ENCODE results near the gene FKBP1B.
"Not testable (repeated sequence)": the region's sequence is repeated elsewhere in the genome, so short reads cannot be mapped to it uniquely, and the experiment has no call there.

Gene FKBP1B

DNA sequence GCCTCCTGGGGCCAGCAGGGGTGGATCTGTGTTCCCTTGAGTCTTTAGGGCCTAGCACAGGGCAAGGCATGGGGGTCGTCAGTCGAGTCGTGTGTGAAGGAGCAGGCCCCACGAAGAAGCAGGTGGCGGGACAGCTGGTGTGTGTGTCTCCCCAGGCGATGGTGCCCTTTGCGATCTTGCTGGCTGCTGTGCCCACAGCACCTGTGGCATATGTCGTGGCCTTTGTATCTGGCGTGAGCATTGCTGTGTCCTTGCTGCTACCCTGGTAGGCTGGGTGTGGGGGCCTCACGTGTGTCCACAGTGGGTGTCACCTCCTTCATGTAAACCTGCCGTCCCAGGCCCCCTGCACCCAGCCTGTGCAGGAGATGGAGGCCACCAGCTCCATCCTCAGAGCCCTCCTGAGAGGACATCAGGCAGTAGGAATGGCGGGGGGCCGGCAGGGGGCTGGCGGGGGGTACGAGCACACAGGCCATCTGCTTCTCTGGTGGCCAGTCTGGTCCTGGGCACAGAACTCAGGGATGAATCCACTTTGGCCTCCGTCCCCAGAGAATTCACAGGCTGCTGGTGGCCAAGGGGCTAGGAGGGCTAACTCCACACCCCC lies 26.5 kb upstream of the FKBP1B start:
- DNase-seq: no peak

DNA sequence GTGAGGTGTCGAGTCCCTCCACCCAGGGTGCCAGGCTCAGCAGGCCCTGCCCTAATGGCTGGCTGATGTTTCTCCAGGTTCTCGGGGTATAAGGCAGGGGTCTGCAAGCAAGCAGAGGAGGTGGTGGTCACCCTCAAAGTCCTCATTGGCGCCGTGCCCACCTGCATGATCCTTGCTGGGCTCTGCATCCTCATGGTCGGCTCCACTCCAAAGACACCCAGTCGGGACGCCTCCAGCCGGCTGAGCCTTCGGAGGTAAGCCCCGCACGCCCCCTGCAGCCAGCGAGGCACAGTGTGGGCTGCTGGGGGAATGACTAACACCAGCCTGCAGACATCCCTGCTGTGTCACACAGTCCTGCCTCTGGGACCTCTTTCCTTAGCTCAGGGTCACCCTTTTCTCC lies 25.5 kb upstream of the FKBP1B start:
- no peak for DNase-seq

DNA sequence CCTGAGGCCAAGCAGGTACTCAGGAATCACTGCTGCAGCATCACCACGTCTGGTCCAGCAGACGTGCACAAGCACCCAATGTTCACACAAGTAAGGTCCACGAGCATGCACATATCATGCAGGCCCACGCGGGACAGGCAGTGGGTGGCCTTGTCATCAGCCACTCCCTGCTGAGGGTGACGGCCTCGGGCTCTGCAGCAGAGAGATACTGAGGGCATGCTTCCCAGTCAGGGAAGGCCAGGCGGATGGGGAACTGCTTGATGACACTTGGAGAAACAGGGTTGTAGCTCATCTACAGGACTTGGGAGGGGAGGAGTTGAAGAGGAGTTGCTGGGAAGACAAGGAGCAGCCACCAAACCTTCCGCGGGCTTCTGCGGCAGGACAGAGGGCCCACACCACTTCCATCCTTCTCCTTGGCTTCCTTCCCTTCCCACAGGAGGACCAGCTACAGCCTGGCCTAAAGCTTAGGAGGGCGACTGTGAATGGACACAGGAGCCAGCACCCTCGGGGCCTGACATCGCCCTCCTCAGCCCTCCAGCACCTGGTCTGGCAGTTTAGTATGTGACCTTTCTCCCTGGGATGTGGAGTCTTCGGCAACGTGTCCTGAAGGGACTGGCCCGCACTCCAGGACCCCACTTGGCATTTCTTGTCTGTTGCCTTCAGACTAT lies 24.4 kb upstream of the FKBP1B start:
- no peak for DNase-seq

DNA sequence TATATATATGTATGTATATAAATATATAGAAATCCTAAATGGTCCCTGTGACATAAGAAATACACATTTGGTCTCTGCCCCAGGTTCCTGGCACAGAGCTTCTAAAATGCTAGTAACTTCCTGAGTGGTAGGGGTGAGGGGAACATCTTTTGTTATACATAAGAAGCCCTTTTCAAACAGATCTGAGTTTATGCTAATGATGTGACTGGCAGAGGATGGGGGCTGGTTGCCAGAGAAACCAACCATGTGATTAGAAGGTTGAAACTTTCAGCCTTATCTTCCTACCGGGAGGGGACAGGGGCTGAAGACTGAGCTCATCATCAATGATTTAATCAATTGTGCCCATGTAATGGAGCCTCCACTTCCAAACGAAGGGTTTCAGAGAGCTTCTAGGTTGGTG lies 23.3 kb upstream of the FKBP1B start:
- DNase-seq: no peak

DNA sequence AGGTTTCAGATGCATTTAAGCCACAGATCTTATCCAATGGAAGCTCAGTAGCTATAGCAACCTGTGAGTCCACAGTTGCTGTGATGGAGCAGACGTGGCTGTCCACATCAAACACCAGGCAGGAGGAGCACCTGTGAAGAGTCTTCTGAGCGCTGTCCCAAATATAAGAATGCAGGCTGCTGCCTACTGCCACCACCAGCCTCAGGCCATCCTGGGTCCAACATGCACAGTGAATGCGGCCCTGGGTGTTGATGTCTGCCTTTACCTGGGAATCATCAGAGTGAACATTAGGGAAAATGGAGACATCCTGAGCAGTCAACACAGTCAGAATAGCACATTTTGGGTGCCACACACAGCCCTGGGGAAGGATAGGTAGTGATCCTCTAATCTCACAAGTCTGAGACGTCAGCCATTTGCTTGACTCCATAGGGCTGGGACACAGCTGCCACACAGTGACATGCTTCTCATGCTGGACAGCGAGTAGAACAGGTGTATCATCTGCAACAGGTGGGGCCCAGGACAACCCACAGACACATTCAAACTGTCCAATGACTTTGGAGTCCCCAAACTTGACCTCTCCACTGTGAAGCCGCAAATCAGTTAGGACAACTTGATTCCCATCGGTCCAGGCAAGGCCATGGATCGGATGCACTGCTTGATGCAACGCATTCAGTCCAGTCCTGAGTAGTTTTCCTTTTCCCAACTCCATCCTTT lies 10.6 kb upstream of the FKBP1B start:
- DNase-seq: no peak

DNA sequence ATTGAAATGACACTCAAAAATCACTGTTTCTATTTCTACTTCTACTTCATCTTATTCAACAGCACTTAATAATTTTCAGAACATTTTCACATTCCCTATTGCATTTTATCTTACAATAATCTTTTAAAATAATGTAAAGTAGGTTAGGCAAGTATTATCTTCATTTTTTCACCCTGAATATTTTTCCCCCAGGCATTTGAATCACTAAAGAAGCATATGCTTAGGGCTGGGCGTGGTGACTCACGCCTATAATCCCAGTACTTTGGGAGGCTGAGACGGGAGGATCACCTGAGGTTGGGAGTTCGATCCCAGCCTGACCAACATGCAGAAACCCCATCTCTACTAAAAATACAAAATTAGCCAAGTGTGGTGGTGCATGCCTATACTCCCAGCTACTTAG lies 9.0 kb upstream of the FKBP1B start:
- DNase-seq: no peak

DNA sequence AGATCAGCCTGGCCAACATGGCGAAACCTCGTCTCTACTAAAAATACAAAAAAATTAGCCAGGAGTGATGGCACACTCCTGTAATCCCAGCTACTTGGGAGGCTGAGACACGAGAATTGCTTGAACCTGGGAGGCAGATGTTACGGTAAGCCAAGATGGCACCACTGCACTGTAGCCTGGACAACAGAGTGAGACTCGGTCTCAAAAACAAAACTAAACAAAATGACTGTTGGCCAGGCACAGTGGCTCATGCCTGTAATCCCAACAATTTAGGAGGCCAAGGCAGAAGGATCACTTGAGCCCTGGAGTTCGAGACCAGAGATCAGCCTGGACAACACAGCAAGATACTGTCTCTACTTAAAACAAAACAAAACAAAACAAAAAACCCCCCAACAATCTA lies 6.4 kb upstream of the FKBP1B start:
- DNase-seq: not testable (repeated sequence)

DNA sequence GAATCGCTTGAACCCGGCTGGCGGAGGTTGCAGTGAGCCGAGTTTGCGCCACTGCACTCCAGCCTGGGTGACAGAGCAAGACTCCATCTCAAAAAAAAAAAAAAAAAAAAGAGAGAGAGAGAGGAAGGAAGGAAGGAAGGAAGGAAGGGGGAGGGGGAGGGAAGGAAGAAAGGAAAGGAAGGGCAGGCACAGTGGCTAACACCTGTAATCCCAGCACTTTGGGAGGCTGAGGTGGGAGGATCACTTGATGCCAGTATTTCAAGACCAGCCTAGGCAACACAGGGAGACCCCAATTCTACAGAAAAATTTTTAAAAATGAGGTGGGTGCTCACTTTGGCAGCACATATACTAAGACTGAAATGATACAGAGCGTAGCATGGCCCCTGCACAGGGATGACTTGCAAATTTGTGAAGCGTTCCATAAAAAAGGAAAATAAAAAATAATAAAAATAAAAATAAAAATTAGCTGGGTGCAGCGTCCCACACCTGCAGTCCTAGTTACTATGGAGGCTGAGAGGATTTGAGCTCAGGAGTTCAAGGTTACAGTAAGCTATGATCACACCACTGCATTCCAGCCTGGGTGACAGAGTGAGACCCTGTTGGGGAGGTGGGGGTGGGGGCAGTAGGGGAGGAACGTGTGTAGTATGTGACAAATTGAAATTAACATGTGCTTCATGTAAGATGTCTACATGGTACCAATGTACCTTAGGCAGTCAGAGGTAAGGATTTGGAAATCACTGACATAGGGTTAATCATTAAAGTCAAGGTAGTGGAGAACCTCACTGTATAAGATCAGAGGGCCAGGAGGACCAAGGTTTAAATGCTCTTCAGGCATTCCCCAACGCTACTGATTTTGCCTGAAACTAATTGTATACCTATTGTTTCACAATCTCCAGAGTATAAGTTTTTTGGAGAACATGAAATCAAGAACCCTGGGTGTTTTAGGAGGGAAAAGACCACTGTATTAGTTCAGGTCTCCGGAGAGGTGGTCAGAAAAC lies 3.7 kb upstream of the FKBP1B start:
- no peak for DNase-seq

DNA sequence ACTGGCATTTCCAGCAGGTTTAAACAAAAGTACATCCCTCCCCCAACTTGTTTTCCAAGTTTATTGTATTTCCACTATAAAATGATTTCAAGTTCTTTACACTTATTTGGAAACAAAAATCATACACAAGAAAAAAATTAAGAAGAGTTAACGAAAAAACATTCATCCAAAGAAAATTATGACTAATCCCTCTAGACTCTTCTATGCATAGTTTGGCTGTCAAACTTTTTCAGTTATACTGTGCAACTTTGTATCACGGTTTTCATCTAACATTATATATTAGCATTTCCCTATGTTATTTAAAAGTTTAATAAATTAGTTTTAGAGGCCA lies 3.0 kb upstream of the FKBP1B start:
- DNase-seq: no peak

DNA sequence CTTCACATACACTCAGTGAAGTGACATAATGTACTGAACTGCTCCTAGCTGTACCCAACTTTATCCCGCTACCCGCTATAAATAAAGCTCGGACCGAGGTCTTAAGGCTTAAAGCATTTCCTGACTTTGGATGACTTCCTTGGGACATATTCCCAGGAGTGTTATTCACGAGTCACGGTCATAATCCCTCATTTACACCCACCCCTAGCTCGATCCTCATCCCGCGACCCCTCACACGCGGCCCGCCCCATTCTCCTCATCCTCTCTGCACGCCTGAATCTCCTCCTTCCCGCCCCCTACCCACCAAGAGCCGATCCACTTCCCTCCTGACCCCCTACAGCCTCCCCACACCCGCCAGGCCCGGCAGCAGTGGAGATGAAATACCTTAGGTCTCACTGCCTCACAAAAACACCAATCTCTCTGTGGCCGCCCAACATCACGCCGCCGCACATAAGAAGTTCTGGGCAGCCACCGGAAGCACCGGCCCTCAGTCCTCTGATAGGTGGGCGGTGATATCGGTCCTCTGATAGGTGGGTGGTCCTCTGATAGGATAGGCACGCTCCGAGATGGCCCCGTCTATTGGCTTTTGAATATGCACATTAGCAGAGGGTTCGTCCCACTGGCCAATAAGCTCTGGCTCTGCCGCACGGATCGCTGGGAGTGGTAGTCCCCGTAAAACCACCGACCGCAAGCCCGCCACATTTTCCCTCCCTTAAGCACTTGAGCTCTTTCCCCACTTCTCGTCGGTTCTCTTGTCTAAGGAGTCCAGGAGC lies 2.4 kb upstream of the FKBP1B start, which contains the start of gene WDCP:
WDCP (minus strand) TSS at position 462 of the 773 bp plus-strand sequence. CDS start 7,897 bp downstream, outside the sequence.
- peak; percentile 94 for DNase-seq

DNA sequence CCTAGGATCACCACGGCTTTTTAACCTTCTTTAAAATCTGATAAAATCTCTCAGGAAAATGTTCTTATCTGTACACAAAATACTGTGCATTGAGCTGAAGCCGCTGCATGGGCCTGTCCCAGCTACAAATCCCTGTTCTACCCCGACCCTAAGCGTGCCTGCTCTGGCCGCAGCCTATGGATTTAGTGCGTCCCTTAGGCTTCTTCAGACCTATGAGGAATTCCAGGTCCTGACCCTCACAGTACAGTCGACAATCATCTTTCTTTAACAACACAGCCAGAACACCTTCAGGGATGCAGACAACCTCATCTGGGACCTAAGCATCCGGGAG lies 1.9 kb upstream of the FKBP1B start:
- DNase-seq: no peak

DNA sequence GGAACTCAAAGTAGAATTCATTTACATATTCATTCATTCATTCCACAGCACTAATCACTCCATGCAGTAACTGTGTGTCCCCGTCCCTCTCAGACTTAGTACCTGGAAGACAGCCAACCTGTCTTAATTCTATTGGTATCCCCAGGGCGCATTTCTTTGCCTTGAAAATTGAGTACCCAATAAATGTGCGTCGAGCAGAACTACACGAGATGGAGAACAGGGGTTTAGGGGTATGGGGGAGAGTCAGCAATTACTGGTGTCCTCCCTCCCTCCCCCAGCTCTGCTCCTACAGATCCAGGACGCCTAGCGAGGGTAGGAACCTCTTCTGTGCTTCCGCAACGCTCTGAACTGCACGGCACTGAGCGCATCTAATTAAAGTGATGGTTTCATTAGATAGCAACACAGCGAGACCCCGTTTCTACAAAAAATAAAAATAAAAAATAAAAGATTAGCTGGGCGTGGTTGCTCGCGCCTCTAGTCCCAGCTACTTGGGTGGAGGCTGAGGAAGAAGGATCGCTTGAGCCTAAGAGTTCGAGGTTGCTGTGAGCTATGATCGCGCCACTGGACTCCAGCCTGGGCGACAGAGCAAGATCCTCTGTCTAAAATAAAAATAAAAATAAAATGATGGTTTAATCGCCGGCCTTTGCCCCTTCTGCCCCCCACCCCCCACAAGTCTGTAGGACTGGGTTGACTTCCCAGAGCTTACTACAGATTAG lies 614 bp upstream of the FKBP1B start:
- no peak for DNase-seq

DNA sequence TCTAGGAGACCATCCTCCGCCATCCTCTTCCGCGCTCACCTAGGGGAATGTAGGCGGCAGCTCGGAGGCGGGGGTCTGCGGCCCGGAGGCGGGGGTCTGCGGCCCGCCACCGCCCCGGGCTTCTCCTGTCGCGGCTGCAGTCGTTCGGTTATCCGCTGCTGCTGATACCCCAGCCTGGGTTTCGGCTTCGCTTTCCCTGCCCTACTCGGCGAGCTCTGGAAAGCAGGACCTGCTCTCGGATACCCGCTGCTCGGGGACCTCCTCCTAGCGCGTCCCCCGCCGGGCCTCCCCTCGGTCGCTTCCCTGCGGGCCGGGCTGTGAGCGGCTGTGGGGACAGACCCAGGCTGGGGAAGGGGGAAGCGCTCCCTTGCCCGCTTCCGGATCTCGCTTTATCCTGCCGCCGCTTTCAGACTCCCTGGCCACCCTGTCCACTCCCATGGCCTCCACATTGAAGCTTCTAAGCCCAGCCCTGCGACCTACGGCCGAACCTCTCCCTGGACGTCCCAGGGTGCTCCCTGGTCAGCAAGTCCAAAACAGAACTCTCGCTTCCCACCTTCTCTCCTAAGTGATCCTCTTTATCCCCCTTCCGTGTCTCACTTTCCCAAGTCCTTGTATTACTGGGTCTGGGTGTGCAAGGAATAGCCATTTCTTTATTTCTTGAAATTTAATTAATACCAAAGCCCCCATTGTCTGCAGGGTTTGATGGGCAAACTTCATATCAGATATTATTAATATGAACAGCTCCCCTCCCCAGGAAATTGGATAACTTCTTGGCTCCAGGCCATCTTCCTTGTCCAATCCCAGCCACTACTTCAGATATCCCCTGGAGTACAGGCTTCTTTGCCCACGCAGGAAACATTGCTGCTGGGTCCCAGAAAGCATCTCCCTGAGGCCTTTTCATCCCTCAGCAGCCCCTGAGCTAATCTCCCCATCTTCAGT lies 769 bp downstream of the FKBP1B start:
- DNase-seq: no peak

DNA sequence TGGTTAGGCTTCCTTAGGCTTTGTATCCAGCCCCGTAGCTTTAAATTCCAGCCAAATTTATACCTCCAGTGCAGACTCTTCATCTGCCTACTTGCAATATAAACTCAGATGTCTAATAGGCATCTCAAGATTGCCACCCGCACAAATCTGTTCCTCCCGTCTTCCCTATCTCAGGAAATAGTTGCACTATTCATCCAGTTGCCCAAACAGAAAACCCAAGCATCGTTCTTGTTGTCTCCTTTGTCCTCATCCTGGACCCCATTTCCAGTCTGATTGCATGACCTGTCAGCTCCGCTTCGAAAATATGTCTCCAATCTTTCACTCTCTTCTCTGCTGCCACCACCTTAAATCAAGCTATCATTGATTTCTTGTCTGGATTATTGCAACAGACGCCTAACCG lies 2.3 kb downstream of the FKBP1B start:
- no peak for DNase-seq

DNA sequence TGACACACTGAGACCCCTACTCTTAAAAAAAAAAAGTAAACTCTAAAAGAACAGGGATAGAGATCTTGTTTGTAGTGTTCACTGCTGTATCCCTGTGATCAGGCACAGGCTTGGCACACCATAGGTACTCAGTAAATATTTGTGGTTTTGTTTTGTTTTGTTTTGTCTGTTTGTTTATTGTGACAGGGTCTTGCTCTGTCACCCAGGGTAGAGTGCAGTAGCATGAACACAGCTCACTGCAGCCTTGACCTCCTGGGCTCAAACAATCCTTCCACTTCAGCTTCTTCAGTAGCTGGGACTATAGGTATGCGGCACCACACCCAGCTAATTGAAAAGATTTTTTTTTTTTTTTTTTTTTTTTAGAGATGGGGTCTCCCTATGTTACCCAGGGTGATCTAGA lies 3.4 kb downstream of the FKBP1B start:
- no peak for DNase-seq

DNA sequence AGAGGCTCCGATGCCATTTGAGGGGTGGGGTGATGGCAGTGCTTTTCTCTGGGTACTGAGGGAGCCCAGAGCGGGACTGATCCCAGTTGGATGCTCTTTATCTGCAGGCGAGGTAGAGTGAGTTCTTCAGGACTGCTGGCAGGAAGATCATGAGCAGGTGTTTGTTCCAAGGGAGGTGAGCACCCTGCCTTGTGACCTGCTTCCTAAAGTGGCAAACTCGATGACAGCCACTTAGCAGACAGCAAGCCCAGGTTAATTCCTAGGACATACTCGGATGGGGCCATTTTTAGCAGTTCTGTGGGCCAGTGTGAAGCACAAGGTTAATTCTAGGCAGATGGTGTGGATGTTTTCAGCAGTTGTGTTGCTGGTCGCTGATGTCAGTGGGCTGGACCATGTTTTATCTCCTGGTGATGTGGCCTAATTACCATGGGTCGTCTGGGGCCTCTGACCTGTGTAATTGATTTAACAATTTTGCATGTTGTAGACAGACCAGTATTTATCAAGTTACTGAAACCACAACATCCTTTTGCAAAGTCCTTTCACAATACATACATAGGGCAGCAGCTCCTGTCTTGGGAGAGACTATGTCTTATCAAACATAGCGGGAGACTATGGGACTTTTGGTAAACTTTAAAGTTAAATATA lies 4.9 kb downstream of the FKBP1B start:
- no peak for DNase-seq

DNA sequence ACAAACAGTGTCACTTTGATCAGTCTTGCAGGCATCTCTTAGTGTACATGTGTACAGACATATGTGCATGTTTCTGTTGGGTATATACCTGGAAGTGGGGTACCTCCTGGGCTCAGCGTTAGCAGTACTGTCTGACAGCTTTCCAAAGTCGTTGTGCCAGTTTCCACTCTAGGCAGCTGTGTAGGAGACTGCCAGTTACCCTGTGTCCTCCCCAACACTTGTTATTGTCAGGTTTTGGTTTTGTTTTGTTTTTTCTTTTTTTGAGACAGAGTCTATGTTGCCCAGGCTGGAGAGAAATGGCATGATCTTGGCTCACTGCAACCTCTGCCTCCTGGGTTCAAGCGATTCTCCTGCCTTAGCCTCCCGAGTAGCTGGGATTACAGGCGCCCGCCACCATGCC lies 6.2 kb downstream of the FKBP1B start:
- no peak for DNase-seq

DNA sequence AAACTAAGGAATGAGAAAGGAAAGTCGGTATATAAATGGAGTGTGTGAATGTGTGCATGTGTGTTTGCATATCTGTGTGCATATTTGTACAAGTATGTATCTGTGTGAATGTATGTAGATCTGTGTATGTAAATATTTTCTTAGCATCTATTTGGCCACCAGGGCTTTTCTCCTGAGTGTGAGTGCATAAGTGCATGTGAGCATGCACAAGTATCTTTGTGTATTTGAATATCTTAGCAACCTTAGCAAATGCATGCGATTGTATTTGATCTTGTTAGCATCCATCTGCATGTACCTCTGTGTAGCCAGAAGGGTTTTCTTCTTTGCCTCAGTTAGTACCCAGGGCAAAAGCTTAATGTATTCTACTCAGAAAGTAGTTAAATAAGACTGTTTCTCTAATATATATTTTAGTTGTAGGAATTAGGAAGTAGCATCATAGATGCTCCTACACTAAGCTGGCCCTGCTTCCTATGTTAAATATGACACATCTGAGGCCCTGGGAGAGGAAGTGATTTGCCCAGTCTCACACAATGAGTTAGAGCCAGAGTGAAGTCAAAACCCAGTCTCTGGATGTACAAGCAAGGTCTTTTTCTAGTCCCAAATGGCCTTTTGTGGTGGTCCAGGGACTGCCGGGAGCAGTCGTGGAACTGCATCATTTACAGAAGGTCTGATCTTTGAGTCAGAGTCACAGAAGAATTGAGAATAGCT lies 9.2 kb downstream of the FKBP1B start:
- no peak for DNase-seq

DNA sequence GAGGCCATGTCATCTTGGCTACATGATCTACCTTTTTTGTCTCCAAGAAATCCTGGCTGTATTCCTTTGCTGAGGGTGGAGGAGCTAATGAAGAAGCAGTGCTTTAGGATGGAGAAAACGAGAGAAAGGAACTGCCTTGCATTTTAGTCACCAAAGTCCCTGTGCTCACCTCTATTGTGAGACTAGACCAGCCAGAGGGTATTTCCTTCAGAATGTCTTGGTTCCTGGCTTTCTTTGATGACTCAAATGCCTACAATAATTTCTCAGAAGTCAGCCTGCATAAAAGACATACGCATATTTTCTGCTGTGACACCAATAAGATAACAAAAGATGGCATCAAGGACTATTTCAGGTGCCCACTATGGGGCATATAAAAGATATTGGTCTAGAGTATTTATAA lies 15.8 kb downstream of the FKBP1B start:
- no peak for DNase-seq

Data from central memory CD4-positive, alpha-beta T cell (primary cell).